Measurements from ENCODE around the gene ATP5F1B.

DNA sequence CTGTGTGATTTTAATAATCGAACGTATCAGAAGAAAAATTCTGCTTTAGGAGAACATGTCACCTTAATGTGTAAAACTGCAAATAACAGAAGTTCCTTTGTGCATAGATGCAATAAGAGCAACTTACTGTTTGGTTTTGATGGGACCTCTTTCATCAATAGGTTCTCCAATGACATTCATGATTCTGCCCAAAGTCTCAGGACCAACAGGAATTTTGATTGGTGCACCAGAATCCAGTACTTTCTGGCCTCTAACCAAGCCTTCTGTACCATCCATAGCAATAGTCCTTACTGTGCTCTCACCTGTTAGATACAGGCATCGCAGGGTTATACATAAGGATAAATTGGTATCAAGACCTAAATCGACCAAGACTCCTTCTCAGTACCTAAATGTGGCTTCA is 1.1 kb downstream of the ATP5F1B start:
- no peak for TF ChIP-seq POLR2A (conservative IDR thresholded peaks at IDR 0.05)
- no peak for TF ChIP-seq CHD1 (IDR thresholded peaks at IDR 0.05; ENCODE audit: low read length)
- TF ChIP-seq, protein P1, sequence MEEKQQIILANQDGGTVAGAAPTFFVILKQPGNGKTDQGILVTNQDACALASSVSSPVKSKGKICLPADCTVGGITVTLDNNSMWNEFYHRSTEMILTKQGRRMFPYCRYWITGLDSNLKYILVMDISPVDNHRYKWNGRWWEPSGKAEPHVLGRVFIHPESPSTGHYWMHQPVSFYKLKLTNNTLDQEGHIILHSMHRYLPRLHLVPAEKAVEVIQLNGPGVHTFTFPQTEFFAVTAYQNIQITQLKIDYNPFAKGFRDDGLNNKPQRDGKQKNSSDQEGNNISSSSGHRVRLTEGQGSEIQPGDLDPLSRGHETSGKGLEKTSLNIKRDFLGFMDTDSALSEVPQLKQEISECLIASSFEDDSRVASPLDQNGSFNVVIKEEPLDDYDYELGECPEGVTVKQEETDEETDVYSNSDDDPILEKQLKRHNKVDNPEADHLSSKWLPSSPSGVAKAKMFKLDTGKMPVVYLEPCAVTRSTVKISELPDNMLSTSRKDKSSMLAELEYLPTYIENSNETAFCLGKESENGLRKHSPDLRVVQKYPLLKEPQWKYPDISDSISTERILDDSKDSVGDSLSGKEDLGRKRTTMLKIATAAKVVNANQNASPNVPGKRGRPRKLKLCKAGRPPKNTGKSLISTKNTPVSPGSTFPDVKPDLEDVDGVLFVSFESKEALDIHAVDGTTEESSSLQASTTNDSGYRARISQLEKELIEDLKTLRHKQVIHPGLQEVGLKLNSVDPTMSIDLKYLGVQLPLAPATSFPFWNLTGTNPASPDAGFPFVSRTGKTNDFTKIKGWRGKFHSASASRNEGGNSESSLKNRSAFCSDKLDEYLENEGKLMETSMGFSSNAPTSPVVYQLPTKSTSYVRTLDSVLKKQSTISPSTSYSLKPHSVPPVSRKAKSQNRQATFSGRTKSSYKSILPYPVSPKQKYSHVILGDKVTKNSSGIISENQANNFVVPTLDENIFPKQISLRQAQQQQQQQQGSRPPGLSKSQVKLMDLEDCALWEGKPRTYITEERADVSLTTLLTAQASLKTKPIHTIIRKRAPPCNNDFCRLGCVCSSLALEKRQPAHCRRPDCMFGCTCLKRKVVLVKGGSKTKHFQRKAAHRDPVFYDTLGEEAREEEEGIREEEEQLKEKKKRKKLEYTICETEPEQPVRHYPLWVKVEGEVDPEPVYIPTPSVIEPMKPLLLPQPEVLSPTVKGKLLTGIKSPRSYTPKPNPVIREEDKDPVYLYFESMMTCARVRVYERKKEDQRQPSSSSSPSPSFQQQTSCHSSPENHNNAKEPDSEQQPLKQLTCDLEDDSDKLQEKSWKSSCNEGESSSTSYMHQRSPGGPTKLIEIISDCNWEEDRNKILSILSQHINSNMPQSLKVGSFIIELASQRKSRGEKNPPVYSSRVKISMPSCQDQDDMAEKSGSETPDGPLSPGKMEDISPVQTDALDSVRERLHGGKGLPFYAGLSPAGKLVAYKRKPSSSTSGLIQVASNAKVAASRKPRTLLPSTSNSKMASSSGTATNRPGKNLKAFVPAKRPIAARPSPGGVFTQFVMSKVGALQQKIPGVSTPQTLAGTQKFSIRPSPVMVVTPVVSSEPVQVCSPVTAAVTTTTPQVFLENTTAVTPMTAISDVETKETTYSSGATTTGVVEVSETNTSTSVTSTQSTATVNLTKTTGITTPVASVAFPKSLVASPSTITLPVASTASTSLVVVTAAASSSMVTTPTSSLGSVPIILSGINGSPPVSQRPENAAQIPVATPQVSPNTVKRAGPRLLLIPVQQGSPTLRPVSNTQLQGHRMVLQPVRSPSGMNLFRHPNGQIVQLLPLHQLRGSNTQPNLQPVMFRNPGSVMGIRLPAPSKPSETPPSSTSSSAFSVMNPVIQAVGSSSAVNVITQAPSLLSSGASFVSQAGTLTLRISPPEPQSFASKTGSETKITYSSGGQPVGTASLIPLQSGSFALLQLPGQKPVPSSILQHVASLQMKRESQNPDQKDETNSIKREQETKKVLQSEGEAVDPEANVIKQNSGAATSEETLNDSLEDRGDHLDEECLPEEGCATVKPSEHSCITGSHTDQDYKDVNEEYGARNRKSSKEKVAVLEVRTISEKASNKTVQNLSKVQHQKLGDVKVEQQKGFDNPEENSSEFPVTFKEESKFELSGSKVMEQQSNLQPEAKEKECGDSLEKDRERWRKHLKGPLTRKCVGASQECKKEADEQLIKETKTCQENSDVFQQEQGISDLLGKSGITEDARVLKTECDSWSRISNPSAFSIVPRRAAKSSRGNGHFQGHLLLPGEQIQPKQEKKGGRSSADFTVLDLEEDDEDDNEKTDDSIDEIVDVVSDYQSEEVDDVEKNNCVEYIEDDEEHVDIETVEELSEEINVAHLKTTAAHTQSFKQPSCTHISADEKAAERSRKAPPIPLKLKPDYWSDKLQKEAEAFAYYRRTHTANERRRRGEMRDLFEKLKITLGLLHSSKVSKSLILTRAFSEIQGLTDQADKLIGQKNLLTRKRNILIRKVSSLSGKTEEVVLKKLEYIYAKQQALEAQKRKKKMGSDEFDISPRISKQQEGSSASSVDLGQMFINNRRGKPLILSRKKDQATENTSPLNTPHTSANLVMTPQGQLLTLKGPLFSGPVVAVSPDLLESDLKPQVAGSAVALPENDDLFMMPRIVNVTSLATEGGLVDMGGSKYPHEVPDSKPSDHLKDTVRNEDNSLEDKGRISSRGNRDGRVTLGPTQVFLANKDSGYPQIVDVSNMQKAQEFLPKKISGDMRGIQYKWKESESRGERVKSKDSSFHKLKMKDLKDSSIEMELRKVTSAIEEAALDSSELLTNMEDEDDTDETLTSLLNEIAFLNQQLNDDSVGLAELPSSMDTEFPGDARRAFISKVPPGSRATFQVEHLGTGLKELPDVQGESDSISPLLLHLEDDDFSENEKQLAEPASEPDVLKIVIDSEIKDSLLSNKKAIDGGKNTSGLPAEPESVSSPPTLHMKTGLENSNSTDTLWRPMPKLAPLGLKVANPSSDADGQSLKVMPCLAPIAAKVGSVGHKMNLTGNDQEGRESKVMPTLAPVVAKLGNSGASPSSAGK (IDR thresholded peaks at IDR 0.05) = no peak
- TF ChIP-seq ELF1 (tag; IDR thresholded peaks at IDR 0.05) = no peak
- no peak for TF ChIP-seq RBM17 (IDR thresholded peaks at IDR 0.05; ENCODE audit: borderline replicate concordance, low read depth, low read length)
- no peak for TF ChIP-seq ATF7 (IDR thresholded peaks at IDR 0.05)
- TF ChIP-seq DMBX1 (CRISPR knock-in tag; IDR thresholded peaks at IDR 0.05; ENCODE audit: borderline replicate concordance) = no peak
